HL-60 (cell line): Measurements from ENCODE around the gene FOXP1.

Experiments used
- DNase-seq, 2 experiments: peaks; one replicate each; pipeline ENCODE4 v3.0.0-alpha.2; 2010 to 2020; ENCODE audit warnings: low read depth in 1 of 2, low spot score in 1 of 2
- H3K27ac ChIP-seq: fragments of 250-450 bp; sonication (Bioruptor Pico); replicated peaks from 2 replicates; pipeline ENCODE4 v1.5.1; 2020; ENCODE audit warnings: mild to moderate bottlenecking, moderate library complexity
- H3K27me3 ChIP-seq: fragments of 250-450 bp; sonication (Bioruptor Pico); 2 replicates; pipeline ENCODE4 v1.5.1; 2021; ENCODE audit warnings: mild to moderate bottlenecking, moderate library complexity; ENCODE audit not compliant: insufficient read depth, poor library complexity, severe bottlenecking
- H3K4me3 ChIP-seq: replicated peaks from 2 replicates; pipeline ENCODE4 v1.5.1; 2011; ENCODE audit warnings: mild to moderate bottlenecking, control low read depth, low read length; ENCODE audit not compliant: insufficient read depth
- GABPA ChIP-seq: IDR thresholded peaks from 2 replicates; pipeline ENCODE4 v1.6.1; 2012; ENCODE audit warnings: low read depth
- POLR2AphosphoS5 ChIP-seq: IDR thresholded peaks from 2 replicates; pipeline ENCODE4 v1.6.1; 2012; ENCODE audit warnings: low read depth
- SPI1 ChIP-seq: IDR thresholded peaks from 2 replicates; pipeline ENCODE4 v1.6.1; 2012; ENCODE audit warnings: low read depth, mild to moderate bottlenecking, borderline replicate concordance
- TF ChIP-seq, protein P1 (sequence below): IDR thresholded peaks from 2 replicates; pipeline ENCODE4 v1.6.1; 2012; ENCODE audit warnings: low read depth; ENCODE audit not compliant: insufficient replicate concordance
- TF ChIP-seq, protein P2 (sequence below): IDR thresholded peaks from one replicate; pipeline ENCODE4 v1.5.1; 2011; ENCODE audit warnings: low read length, control low read depth, inconsistent platforms; ENCODE audit not compliant: insufficient read depth

FOXP1 gene

GRCh38 chr3:71395927-71396695, 187.4 kb downstream of the FOXP1 start:
- DNase-seq = no peak
- Histone ChIP-seq H3K4me3 (no peak overlapping the region), H3K27ac (peak overlapping the region; percentile 27), H3K27me3 (no peaks in the 10 kb centered on the region)
- TF ChIP-seq SPI1 = no peak
- TF ChIP-seq, protein P1, sequence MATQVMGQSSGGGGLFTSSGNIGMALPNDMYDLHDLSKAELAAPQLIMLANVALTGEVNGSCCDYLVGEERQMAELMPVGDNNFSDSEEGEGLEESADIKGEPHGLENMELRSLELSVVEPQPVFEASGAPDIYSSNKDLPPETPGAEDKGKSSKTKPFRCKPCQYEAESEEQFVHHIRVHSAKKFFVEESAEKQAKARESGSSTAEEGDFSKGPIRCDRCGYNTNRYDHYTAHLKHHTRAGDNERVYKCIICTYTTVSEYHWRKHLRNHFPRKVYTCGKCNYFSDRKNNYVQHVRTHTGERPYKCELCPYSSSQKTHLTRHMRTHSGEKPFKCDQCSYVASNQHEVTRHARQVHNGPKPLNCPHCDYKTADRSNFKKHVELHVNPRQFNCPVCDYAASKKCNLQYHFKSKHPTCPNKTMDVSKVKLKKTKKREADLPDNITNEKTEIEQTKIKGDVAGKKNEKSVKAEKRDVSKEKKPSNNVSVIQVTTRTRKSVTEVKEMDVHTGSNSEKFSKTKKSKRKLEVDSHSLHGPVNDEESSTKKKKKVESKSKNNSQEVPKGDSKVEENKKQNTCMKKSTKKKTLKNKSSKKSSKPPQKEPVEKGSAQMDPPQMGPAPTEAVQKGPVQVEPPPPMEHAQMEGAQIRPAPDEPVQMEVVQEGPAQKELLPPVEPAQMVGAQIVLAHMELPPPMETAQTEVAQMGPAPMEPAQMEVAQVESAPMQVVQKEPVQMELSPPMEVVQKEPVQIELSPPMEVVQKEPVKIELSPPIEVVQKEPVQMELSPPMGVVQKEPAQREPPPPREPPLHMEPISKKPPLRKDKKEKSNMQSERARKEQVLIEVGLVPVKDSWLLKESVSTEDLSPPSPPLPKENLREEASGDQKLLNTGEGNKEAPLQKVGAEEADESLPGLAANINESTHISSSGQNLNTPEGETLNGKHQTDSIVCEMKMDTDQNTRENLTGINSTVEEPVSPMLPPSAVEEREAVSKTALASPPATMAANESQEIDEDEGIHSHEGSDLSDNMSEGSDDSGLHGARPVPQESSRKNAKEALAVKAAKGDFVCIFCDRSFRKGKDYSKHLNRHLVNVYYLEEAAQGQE = no peak

- Histone ChIP-seq H3K27me3 (no peaks in the 10 kb centered on the region), H3K27ac (no peak overlapping the region), H3K4me3 (no peak overlapping the region)
- TF ChIP-seq, protein P2, sequence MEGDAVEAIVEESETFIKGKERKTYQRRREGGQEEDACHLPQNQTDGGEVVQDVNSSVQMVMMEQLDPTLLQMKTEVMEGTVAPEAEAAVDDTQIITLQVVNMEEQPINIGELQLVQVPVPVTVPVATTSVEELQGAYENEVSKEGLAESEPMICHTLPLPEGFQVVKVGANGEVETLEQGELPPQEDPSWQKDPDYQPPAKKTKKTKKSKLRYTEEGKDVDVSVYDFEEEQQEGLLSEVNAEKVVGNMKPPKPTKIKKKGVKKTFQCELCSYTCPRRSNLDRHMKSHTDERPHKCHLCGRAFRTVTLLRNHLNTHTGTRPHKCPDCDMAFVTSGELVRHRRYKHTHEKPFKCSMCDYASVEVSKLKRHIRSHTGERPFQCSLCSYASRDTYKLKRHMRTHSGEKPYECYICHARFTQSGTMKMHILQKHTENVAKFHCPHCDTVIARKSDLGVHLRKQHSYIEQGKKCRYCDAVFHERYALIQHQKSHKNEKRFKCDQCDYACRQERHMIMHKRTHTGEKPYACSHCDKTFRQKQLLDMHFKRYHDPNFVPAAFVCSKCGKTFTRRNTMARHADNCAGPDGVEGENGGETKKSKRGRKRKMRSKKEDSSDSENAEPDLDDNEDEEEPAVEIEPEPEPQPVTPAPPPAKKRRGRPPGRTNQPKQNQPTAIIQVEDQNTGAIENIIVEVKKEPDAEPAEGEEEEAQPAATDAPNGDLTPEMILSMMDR = no peak
- no peak for DNase-seq
These were observed 188.1 kb downstream of the FOXP1 start for GRCh38 chr3:71395470-71395869.

DNA sequence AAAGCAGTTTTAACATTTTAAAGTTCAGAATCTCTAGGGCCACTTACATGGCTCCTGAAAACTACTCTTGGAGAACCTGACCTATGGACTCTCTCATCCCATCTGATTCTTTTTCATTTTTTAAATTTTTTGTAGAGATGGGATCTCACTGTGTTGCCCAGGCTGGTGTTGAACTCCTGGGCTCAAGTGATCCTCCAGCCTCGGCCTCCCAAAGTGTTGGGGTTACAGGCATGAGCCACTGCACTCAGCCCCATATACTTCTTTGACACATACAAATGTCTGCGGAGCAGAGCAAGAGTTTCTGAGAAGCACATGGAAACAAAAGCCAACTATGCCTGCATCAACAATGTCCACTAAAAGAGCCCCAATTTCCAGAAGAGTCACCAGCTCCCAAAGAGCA, 189.8 kb downstream of the FOXP1 start:
- no peak for TF ChIP-seq SPI1
- no peak for TF ChIP-seq GABPA
- TF ChIP-seq, protein P2 = no peak
- TF ChIP-seq POLR2AphosphoS5 = no peak
- TF ChIP-seq, protein P1 = no peak
- no peak for DNase-seq
- no peak overlapping the region for H3K27ac ChIP-seq
- H3K4me3 ChIP-seq = no peak overlapping the region
- H3K27me3 ChIP-seq = no peaks in the 10 kb centered on the region

DNA sequence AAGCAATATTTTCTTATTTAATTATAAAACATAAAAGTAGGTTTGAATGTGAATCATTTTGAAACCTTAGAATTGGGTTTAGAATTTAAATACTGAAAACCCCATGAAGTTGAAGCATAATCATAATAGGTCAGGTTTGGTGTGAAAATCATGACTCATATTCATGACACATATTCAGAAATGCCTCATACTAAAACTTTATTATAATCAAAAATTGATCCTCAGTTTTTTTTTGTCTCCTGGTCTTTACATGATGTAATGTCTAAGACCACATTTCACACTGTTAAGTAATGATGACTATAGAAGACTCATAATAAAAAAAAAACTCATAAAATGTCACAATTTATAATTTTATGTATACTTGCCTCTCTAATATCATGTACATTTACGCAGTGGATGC, 190.4 kb downstream of the FOXP1 start:
- peak overlapping the region; percentile 64 for H3K27ac ChIP-seq
- no peak overlapping the region for H3K4me3 ChIP-seq
- TF ChIP-seq, protein P2 = no peak
- TF ChIP-seq POLR2AphosphoS5 (no peak), GABPA (no peak), SPI1 (no peak)
- TF ChIP-seq, protein P1 = no peak
- DNase-seq = no peak
- no peaks in the 10 kb centered on the region for H3K27me3 ChIP-seq
